Hepatocyte (in vitro differentiated cells): ENCODE measurements around the gene SEMA5A. TPM values are rescaled to one million over a fixed set of nuclear protein-coding genes. Genes with fewer than 3 reads are reported as not detected.
A peak's percentile ranks its signal among the peaks of the same experiment; 100 is the strongest.

Experiments
- DNase-seq: peaks from one replicate; pipeline ENCODE4 v3.0.0-alpha.2; 2016; ENCODE audit warnings: low spot score
- H2AFZ ChIP-seq: fragments of 200-600 bp; sonication (generic); 2 replicates; pipeline ENCODE4 v1.6.0; 2016; ENCODE audit warnings: antibody characterized with exemption, mild to moderate bottlenecking
- H3K27ac ChIP-seq: fragments of 200-600 bp; sonication (generic); 2 replicates; pipeline ENCODE4 v1.5.1; 2016; ENCODE audit warnings: mild to moderate bottlenecking
- H3K27me3 ChIP-seq: fragments of 200-600 bp; sonication (generic); 2 replicates; pipeline ENCODE4 v1.6.1; 2016
- H3K36me3 ChIP-seq: fragments of 200-600 bp; sonication (generic); replicated peaks from 2 replicates; pipeline ENCODE4 v1.5.1; 2016; ENCODE audit warnings: low read depth; ENCODE audit not compliant: insufficient read depth
- H3K4me1 ChIP-seq: fragments of 200-600 bp; sonication (generic); 2 replicates; pipeline ENCODE4 v1.5.1; 2016; ENCODE audit warnings: mild to moderate bottlenecking, moderate library complexity; ENCODE audit not compliant: insufficient read depth
- H3K4me2 ChIP-seq: fragments of 200-600 bp; sonication (generic); 2 replicates; pipeline ENCODE4 v1.6.0; 2016
- H3K4me3 ChIP-seq: fragments of 200-600 bp; sonication (generic); 2 replicates; pipeline ENCODE4 v1.5.1; 2016; ENCODE audit warnings: mild to moderate bottlenecking
- H3K79me2 ChIP-seq: fragments of 200-600 bp; sonication (generic); 2 replicates; pipeline ENCODE4 v1.6.0; 2017; ENCODE audit warnings: mild to moderate bottlenecking
- H3K9me2 ChIP-seq: fragments of 200-600 bp; sonication (generic); replicated peaks from 2 replicates; pipeline ENCODE4 v1.6.0; 2017; ENCODE audit warnings: mild to moderate bottlenecking; ENCODE audit not compliant: insufficient read depth
- H3K9me3 ChIP-seq: fragments of 200-600 bp; sonication (generic); 2 replicates; pipeline ENCODE4 v1.5.1; 2016; ENCODE audit warnings: low read depth, mild to moderate bottlenecking
- H4K20me1 ChIP-seq: fragments of 200-600 bp; sonication (generic); 2 replicates; pipeline ENCODE4 v1.6.0; 2016; ENCODE audit warnings: mild to moderate bottlenecking; ENCODE audit not compliant: insufficient read depth, poor library complexity, severe bottlenecking
- CTCF ChIP-seq: fragments of 200-600 bp; sonication (generic); IDR thresholded peaks from 2 replicates; pipeline ENCODE4 v1.5.1; 2016; ENCODE audit warnings: antibody characterized with exemption, mild to moderate bottlenecking; ENCODE audit not compliant: poor library complexity
- EZH2 ChIP-seq: fragments of 200-600 bp; sonication (generic); IDR thresholded peaks from 2 replicates; pipeline ENCODE4 v1.6.1; 2016; ENCODE audit warnings: antibody characterized with exemption, mild to moderate bottlenecking, borderline replicate concordance
- EZH2phosphoT487 ChIP-seq: fragments of 200-600 bp; sonication (generic); IDR thresholded peaks from one replicate; pipeline ENCODE4 v1.6.1; 2018; ENCODE audit warnings: antibody characterized with exemption, mild to moderate bottlenecking, low read depth, moderate library complexity; ENCODE audit not compliant: unreplicated experiment, severe bottlenecking
- WGBS: methylation state at CpG from one replicate; pipeline ENCODE4 v1.1.6; 2016; ENCODE audit warnings: low lambda C conversion rate; ENCODE audit errors: missing lambda C conversion rate; 5-methylcytosine and 5-hydroxymethylcytosine counted together
- polyA plus RNA-seq: library from polyadenylated mRNA; unstranded; fragments of >200 nt; fragmentation: Nextera tagmentation; extraction: Ambion mirVana; gene quantifications from 2 replicates; pipeline ENCODE4 v1.2.1, GENCODE V29; 2016
- total RNA-seq: library from RNA; depleted of rRNA; stranded (reverse); fragments of >200 nt; gene quantifications from 2 replicates; pipeline ENCODE4 v1.2.3, GENCODE V29; 2014

Gene SEMA5A
- total and polyA plus RNA-seq, 2 experiments from 2014 or later = 10.7 to 21.7 TPM

DNA sequence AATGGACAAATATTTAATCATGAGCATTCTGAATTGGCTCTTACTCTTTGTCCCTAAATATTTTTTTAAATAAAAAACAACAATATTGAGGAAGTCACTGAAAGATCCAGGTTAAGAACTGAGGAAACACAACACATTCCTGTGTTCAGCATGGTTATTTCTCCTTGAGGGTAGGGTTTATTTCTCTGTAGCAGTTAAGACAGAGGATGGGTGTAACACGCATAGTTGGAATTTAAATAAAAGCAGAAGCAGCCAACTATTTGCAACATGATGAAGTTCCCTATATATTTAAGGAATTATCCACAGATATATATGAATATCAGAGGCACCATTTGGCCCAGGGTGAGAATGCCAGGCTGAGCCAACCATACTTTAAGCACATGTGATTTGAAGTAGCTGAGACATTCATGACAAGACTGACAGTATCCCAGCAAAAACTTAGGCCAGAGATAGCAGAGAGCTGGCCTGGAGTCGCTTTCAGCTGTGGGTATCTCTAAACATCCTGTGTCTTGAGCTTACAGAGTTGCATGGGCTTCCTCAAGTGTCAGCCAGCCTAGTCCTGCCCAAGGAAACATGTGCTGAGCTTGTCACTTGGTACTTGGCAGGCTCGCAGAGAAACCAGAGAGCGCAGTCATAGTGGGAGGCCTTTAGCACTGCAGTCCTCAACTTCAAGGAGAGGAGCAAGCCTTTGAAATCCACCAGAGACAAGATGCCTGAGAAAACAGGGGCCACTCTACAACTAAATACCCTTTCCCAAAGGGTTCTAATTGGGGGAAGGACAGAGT is 43.6 kb downstream of the SEMA5A start:
- H3K27ac ChIP-seq = peak overlapping the region; percentile 42
- WGBS = 65% methylated on average over 4 of the region's 4 CpGs

DNA sequence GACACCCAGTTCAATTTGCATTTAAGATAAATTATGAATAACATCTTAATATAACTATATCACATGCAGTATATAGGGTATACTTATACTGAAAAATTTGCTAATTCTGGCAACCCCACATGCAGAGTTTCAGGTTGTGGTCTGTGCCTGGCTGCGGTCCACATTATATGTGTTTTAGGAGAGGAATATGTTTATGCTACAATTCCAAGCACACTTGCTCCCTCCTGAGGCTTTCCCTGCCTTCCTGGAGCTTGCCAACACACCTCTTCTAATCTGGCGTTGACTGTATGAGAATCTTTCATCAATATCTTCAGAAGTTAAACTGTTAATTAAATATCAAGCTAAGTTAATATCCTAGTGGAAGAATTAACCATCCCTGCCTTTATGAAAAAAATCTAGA is 45.2 kb downstream of the SEMA5A start:
- WGBS = 88% methylated on average over 2 of the region's 2 CpGs
- no peak overlapping the region for H3K4me2 ChIP-seq
- H4K20me1 ChIP-seq = no peaks in the 10 kb centered on the region
- H3K27me3 ChIP-seq = no peaks in the 10 kb centered on the region
- no peak overlapping the region for H2AFZ ChIP-seq
- no peaks in the 10 kb centered on the region for H3K79me2 ChIP-seq
- no peak for DNase-seq
- no peaks in the 10 kb centered on the region for H3K4me1 ChIP-seq
- no peaks in the 10 kb centered on the region for H3K9me2 ChIP-seq
- H3K36me3 ChIP-seq = no peaks in the 10 kb centered on the region
- H3K9me3 ChIP-seq = no peaks in the 10 kb centered on the region
- H3K4me3 ChIP-seq = no peak overlapping the region
- H3K27ac ChIP-seq = no peak overlapping the region
- TF ChIP-seq EZH2 = no peak
- no peak for TF ChIP-seq EZH2phosphoT487
- no peak for TF ChIP-seq CTCF

More for the DNA sequence above, 43.6 kb downstream of the SEMA5A start:
- TF ChIP-seq CTCF (no peak), EZH2phosphoT487 (no peak), EZH2 (no peak)
- Histone ChIP-seq H3K9me3 (no peaks in the 10 kb centered on the region), H3K79me2 (no peaks in the 10 kb centered on the region), H2AFZ (no peak overlapping the region), H3K4me1 (no peaks in the 10 kb centered on the region), H3K36me3 (no peaks in the 10 kb centered on the region), H3K9me2 (no peaks in the 10 kb centered on the region), H3K4me2 (peak overlapping the region; percentile 41), H4K20me1 (no peaks in the 10 kb centered on the region), H3K4me3 (no peak overlapping the region), H3K27me3 (no peaks in the 10 kb centered on the region)
- DNase-seq = peak; percentile 17

DNA sequence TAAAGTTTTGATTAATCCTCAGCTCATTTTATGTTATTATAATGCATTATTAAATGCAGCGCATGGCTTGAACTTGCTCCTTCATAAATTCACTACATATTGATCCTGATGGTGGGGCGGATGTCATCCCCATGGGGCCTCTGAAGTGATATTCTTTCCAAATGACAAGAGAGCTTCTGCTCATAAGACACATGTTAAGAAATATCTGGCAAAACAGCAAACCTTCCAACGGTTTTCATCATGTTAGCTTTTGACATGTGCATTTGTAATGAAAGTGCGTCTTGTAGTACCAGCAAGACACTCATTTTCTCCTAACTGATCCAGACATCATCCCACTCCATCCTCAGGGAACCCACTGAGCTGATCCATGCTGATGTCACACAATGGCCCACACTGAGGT is 45.7 kb downstream of the SEMA5A start:
- no peak overlapping the region for H3K4me3 ChIP-seq
- DNase-seq = no peak
- no peaks in the 10 kb centered on the region for H3K9me2 ChIP-seq
- no peak overlapping the region for H3K27ac ChIP-seq
- no peak overlapping the region for H2AFZ ChIP-seq
- no peaks in the 10 kb centered on the region for H3K4me1 ChIP-seq
- no peaks in the 10 kb centered on the region for H4K20me1 ChIP-seq
- H3K9me3 ChIP-seq = no peaks in the 10 kb centered on the region
- 92% methylated on average over 4 of the region's 4 CpGs for WGBS
- H3K27me3 ChIP-seq = no peaks in the 10 kb centered on the region
- no peak overlapping the region for H3K4me2 ChIP-seq
- no peak for TF ChIP-seq EZH2phosphoT487
- TF ChIP-seq EZH2 = no peak
- no peak for TF ChIP-seq CTCF
- no peaks in the 10 kb centered on the region for H3K79me2 ChIP-seq
- no peaks in the 10 kb centered on the region for H3K36me3 ChIP-seq
